Gastrocnemius medialis (tissue), 4 donors: Measurements from ENCODE around the gene UBE2Q1.

Experiments used
- CTCF ChIP-seq, 5 experiments: fragments of 450-650 bp in 3 of 5; fragments of 200-600 bp in 2 of 5; sonication (generic) in 2 of 5; IDR thresholded peaks in 4 of 5; conservative IDR thresholded peaks in 1 of 5; 1 replicate in 4 of 5; 2 replicates in 1 of 5; pipeline ENCODE4 v1.5.1; 2016 to 2019; ENCODE audit warnings: antibody characterized with exemption in 5 of 5, mild to moderate bottlenecking in 3 of 5, moderate library complexity in 3 of 5
- POLR2A ChIP-seq, 2 donors: fragments of 450-650 bp; IDR thresholded peaks; one replicate each; pipeline ENCODE4 v1.6.1; 2017; ENCODE audit warnings: antibody characterized with exemption in 2 of 2, mild to moderate bottlenecking in 2 of 2, moderate library complexity in 2 of 2

GRCh38 chr1:154579374-154579773 is 20.9 kb upstream of the UBE2Q1 start:
- TF ChIP-seq CTCF (IDR thresholded peaks at IDR 0.05 in 4 of 5, conservative IDR thresholded peaks at IDR 0.05 in 1 of 5) (no peak), POLR2A (IDR thresholded peaks at IDR 0.05) (no peak)
